HG03520 (cell line): Measurements from ENCODE around the gene ARHGAP10.

ENCODE experiments used
- ATAC-seq: cut with Tn5 transposase; IDR thresholded peaks from one replicate; pipeline ENCODE4 v1.9.1; 2021; ENCODE audit warnings: mild to moderate bottlenecking, moderate library complexity; ENCODE audit not compliant: unreplicated experiment

Gene ARHGAP10

GRCh38 chr4:147824316-147824715, 92.4 kb downstream of the ARHGAP10 start:
- ATAC-seq, result no peak

- no peak for ATAC-seq
Measured at GRCh38 chr4:147824884-147825283, 93.0 kb downstream of the ARHGAP10 start.

DNA sequence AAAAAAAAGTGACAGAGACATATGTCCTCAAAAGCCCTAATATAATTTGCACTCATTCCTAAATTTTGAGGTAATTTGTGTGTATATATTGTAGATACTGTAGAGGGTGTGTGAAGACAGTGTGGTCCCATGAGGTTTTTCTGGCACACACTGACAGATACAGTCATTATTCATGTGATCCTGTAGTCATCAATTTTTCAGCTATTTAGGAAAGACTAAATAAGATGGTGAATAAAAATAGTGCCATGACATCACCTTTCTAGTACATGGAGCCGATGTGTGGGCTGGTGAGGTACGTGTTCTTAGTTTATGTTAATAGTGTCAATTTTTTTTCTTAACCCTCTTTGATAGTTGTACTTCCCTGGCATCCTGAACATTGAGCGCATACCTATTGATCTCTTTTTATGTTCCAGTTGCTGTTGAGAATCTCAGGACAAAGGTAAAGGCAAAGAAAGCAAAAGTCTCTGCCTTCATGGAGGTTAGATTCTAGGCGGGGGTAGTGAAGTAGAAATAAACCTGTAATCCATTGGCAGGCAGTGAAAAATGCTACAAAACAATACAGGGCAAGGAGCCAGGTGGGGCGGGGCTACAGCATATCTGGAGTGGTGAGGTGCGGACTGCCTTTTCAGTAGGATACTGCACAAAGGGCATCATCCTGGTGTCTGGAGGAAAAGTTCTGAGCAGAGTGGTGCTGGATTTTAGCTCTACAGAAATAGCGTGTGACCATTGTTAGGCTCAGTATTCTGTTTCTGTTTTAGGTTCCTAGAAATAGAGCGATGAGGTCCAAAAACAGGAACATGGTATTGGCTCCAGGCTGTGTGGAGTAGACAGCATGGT, 93.8 kb downstream of the ARHGAP10 start:
- ATAC-seq, result no peak

- ATAC-seq, result no peak
Measured at GRCh38 chr4:147826288-147826646, 94.4 kb downstream of the ARHGAP10 start.

GRCh38 chr4:147828331-147828905, 96.5 kb downstream of the ARHGAP10 start:
- ATAC-seq, result no peak

GRCh38 chr4:147829401-147830101, 97.7 kb downstream of the ARHGAP10 start:
- no peak for ATAC-seq

GRCh38 chr4:147830102-147830463, 98.2 kb downstream of the ARHGAP10 start:
- ATAC-seq, result no peak

DNA sequence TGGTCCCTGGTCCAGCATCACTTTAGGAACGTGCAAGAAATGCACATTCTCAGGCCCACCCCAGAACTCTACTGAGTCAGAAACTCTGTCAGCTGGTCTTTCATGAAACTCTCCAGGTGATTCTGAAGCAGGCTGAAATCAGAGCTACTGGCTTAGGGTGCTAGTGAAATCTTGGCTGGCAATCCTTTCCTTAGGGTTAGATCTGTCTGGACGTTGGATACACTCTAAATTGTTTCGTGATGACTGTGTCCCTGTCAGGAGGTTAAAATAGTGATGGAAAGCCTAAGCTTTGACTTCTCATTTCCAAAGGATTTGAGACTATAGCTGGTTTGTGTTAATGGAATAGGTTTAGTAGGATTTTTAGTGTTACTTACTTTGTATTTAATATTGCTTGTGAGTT, 99.1 kb downstream of the ARHGAP10 start:
- ATAC-seq, result no peak

GRCh38 chr4:147831551-147832171, 99.8 kb downstream of the ARHGAP10 start:
- ATAC-seq, result no peak

DNA sequence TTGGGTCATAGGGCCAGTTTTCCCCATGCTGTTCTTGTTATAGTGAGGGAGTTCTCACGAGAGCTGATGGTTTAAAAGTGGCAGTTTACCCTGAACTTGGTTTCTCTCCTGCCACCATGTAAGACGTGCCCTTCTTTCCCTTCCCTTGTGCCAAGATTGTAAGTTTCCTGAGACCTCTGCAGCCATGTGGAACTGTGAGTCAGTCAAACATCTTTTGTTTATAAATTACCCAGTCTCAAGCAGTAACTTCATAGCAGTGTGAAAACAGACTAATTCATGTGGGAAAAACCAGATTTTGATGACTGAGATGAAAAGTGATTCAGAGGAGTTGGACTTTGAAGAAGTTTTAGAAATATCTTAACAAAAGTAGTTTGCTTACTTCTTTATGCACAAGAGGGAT, 101.4 kb downstream of the ARHGAP10 start:
- no peak for ATAC-seq

DNA sequence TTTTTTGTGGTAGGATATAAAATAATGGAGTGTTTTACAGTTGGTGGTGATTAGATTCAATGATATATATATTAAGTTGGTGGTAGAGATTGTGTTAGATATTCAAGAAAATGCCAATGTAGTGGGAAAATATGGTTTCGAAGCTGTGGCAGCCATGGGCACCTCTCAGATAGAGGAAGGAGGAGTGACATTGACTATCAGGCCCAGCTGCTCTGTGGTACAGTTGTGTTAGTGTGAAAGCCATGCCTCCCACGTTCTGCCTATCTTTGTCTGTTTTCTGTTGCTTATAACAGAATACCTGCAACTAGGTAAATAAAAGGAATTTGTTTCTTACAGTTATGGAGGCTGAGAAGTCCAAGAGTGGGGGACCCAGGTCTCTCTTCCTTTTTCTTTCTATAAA, 101.9 kb downstream of the ARHGAP10 start:
- no peak for ATAC-seq

DNA sequence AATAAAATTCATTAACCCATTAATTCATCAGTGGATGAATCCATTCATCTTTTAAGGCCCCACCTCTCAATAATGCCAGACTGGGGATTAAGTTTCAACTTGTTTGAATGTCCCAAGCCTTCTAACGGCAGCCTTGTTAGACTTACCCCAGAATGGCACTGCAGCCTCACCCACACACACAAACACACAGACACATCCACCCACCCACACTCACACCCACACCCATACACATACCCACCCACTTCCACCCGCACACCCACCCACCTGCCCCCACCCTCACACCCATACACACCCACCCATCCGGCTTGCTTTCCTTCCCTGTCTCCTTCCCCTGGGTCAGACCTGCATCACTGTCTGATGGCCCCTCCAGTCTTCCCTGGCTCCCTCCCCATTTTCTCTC, 102.6 kb downstream of the ARHGAP10 start:
- no peak for ATAC-seq

GRCh38 chr4:147836807-147837206, 104.9 kb downstream of the ARHGAP10 start:
- ATAC-seq, result no peak

DNA sequence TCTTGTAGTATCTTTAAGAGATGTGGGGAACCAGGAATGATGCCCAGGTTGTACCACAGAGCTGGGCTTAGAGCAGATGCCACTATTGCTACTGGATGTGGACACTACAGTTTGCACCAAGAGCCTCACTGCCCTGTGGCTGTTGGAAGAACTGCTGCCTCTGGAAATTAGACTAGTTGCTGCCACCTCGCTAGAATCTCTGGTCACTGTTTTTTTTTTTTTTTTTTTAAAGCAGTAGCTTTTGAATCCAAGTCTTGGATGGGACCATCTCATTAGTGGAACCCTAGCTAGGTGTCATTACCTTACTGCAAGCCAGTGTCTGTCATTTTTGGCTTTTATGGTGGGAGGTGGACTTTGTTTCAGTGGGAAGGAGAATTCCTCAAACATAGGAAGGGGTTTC, 105.5 kb downstream of the ARHGAP10 start:
- ATAC-seq, result no peak

- no peak for ATAC-seq
Measured at GRCh38 chr4:147837854-147838253, 106.0 kb downstream of the ARHGAP10 start.

GRCh38 chr4:147839200-147839599, 107.3 kb downstream of the ARHGAP10 start:
- no peak for ATAC-seq

- ATAC-seq, result no peak
Measured at GRCh38 chr4:147839663-147840062, 107.8 kb downstream of the ARHGAP10 start.

- ATAC-seq, result peak; percentile 63
Measured at GRCh38 chr4:147840838-147841738, 109.2 kb downstream of the ARHGAP10 start.

DNA sequence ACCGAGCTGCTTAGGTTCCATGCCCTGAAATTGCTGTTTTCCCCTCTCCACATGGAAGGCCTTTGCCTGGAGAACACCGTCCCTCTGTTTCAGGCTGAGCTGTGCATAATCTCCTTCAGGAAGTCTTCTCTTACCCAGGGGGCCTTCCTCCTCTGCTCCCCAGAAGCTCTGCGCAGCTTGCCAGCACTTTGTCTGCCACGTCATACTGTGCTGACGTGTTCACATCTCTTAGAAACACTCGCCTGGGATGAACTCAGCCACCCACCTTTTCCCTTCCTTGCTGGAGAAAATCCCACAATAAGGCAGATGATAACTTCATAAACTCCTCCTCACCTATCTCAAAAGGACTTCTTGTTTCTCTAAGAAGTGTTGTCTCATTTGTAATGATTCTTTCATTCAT, 110.7 kb downstream of the ARHGAP10 start:
- no peak for ATAC-seq

DNA sequence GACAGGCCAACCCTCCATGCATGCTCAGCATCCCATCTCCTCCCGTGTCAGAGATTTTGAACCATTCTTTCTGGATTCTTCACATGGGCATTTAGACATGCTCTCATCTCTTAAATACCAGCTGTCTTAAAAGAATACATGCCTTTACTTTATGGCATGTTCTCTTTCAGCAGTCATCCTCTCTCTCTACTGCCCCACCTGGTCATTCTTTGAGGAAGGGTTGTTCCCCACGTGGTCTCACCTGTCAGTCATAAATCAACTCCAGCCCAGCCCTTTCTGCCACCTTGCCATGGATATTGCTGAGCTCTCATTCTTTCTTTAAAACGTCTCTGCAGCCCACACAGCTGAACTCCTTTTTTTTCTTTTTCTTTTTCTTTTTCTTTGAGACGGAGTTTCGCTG, 111.3 kb downstream of the ARHGAP10 start:
- no peak for ATAC-seq

DNA sequence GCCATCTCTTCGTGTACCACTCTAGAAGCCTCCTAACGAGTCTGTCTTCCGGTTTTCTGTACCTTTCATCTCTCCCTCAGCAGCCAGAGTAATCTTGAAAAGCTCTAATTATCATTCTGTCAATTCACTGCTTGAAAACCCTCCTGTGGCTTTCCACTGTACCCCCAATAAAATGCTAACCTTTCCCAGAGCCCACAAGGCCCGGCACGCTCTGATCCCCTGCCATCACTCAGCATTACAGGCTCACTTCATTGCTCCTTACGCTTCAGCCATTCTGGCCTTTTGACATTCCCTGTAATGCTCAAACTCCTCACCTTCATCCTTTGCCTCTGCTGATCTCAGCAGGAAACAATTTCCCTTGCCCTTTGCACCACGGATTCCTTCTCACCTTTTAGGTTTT, 112.9 kb downstream of the ARHGAP10 start:
- no peak for ATAC-seq
